ENCODE data around the gene AGMO.

GRCh38 chr7:15403751-15404150 is 158.1 kb downstream of the AGMO start:
- TF ChIP-seq CTCF (IDR thresholded peaks at IDR 0.05; ENCODE audit: insufficient read depth, low read depth, low read length) (no peak), EZH2 (IDR thresholded peaks at IDR 0.05; ENCODE audit: insufficient read depth, low read length) (no peak)
